Right cardiac atrium (tissue), 5 donors: Measurements from ENCODE around the gene TMEM132D. TPM values are rescaled to one million over a fixed set of nuclear protein-coding genes. Genes with fewer than 3 reads are reported as not detected.

Source experiments
- ATAC-seq, 2 donors: fragments of 200-7000 bp; cut with Tn5 transposase; one replicate each; pipeline versions ENCODE4 v1.8.0 to v1.9.1; 2020; ENCODE audit warnings: moderate library complexity in 2 of 2, mild to moderate bottlenecking in 1 of 2
- DNase-seq, 3 donors: peaks; one replicate each; pipeline ENCODE4 v3.0.0-alpha.2; 2020
- H3K27ac ChIP-seq: one replicate; pipeline ENCODE4 v1.5.1; 2013; ENCODE audit warnings: mild to moderate bottlenecking, low read length, control low read depth, moderate library complexity
- H3K27me3 ChIP-seq: one replicate; pipeline ENCODE4 v1.6.1; 2013; ENCODE audit not compliant: control insufficient read depth, insufficient read depth
- H3K4me1 ChIP-seq: one replicate; pipeline ENCODE4 v1.6.1; 2013; ENCODE audit warnings: low read length; ENCODE audit not compliant: control insufficient read depth, insufficient read depth
- H3K4me3 ChIP-seq: one replicate; pipeline ENCODE4 v1.5.1; 2013; ENCODE audit warnings: low read length, control low read depth
- H3K9me3 ChIP-seq: one replicate; pipeline ENCODE4 v1.6.1; 2013; ENCODE audit warnings: low read length; ENCODE audit not compliant: control insufficient read depth
- WGBS: extraction: QIAGEN DNeasy Blood & Tissue Kit; methylation state at CpG from one replicate; pipeline ENCODE4 v1.1.7; 2013; 5-methylcytosine and 5-hydroxymethylcytosine counted together
- intact Hi-C, 4 donors: fragments of 100-400 bp; cut with DNase I; formaldehyde crosslinking; loops; one replicate each; pipeline versions ENCODE4 v1.11.0 to v1.14.0; 2022 to 2023
- polyA plus RNA-seq: library from polyadenylated mRNA; stranded (reverse); fragments of 200-250 nt; gene quantifications from one replicate; pipeline ENCODE4 v1.2.3, GENCODE V29; 2013
- total RNA-seq, 4 donors: library from RNA; stranded (reverse); fragmentation: NEBNext Ultra II Directional; extraction: Animal tissue kit (Norgen Biotek cat#: 25700); gene quantifications; one replicate each; pipeline ENCODE4 v1.2.1, GENCODE V29; 2021
- donor health status: healthy with polysubstance abuse.
- donor health status: DM: no; HTN: yes; CAD: no.
- donor health status: DM: no; HTN: no; CAD: no.
- donor health status: DM: no; HTN: yes; CAD: no; lungs with severe emphysema.
- donor health status: DM: yes; HTN: yes; CAD: no.

TMEM132D gene
- total and polyA plus RNA-seq, 5 donors = not detected

GRCh38 chr12:129659961-129660622, 243.7 kb downstream of the TMEM132D start:
- no peaks in the 10 kb centered on the region for H3K4me1 ChIP-seq
- no peak for ATAC-seq
- intact Hi-C loops = no loop called here
- no peak for DNase-seq
- no peak overlapping the region for H3K27ac ChIP-seq
- no peak overlapping the region for H3K4me3 ChIP-seq
- no peaks in the 10 kb centered on the region for H3K27me3 ChIP-seq
- H3K9me3 ChIP-seq = no peaks in the 10 kb centered on the region
- WGBS = 83% methylated on average over 9 of the region's 9 CpGs

GRCh38 chr12:129657179-129657578, 246.6 kb downstream of the TMEM132D start:
- 47% methylated on average over 4 of the region's 4 CpGs for WGBS
- ATAC-seq = no peak
- intact Hi-C loops = no loop called here

GRCh38 chr12:129651951-129652350, 251.9 kb downstream of the TMEM132D start:
- no peak for ATAC-seq

More at GRCh38 chr12:129657179-129657578, 246.6 kb downstream of the TMEM132D start:
- no peaks in the 10 kb centered on the region for H3K9me3 ChIP-seq
- DNase-seq = no peak
- H3K27me3 ChIP-seq = no peaks in the 10 kb centered on the region
- H3K27ac ChIP-seq = no peak overlapping the region
- no peak overlapping the region for H3K4me3 ChIP-seq
- no peaks in the 10 kb centered on the region for H3K4me1 ChIP-seq

GRCh38 chr12:129641926-129642325, 261.9 kb downstream of the TMEM132D start:
- Histone ChIP-seq H3K27ac (no peak overlapping the region), H3K27me3 (no peaks in the 10 kb centered on the region), H3K9me3 (no peaks in the 10 kb centered on the region), H3K4me1 (no peaks in the 10 kb centered on the region), H3K4me3 (no peak overlapping the region)
- ATAC-seq = no peak
- intact Hi-C loops = no loop called here
- 14% methylated on average over 6 of the region's 6 CpGs for WGBS
- DNase-seq = no peak

More at GRCh38 chr12:129651951-129652350, 251.9 kb downstream of the TMEM132D start:
- Histone ChIP-seq H3K4me1 (no peaks in the 10 kb centered on the region), H3K27me3 (no peaks in the 10 kb centered on the region), H3K27ac (no peak overlapping the region), H3K9me3 (no peaks in the 10 kb centered on the region), H3K4me3 (no peak overlapping the region)
- intact Hi-C loops = no loop called here
- no peak for DNase-seq
- WGBS = 75% methylated on average over 6 of the region's 6 CpGs

- 25% methylated on average over 6 of the region's 6 CpGs for WGBS
- Histone ChIP-seq H3K4me3 (no peak overlapping the region), H3K9me3 (no peaks in the 10 kb centered on the region), H3K27ac (no peak overlapping the region), H3K27me3 (no peaks in the 10 kb centered on the region), H3K4me1 (no peaks in the 10 kb centered on the region)
- ATAC-seq (no peak), DNase-seq (no peak)
- intact Hi-C loops = no loop called here
These were observed 268.7 kb downstream of the TMEM132D start for GRCh38 chr12:129635021-129635685.

GRCh38 chr12:129631316-129631715, 272.5 kb downstream of the TMEM132D start:
- H3K27me3 ChIP-seq = no peaks in the 10 kb centered on the region
- no peak for ATAC-seq

GRCh38 chr12:129629901-129630300, 273.9 kb downstream of the TMEM132D start:
- H3K4me1 ChIP-seq = no peaks in the 10 kb centered on the region
- intact Hi-C loops = no loop called here

More at GRCh38 chr12:129631316-129631715, 272.5 kb downstream of the TMEM132D start:
- WGBS = 52% methylated on average over 6 of the region's 6 CpGs
- H3K9me3 ChIP-seq = no peaks in the 10 kb centered on the region
- no peak overlapping the region for H3K4me3 ChIP-seq
- intact Hi-C loops = no loop called here
- H3K27ac ChIP-seq = no peak overlapping the region
- no peak for DNase-seq
- no peaks in the 10 kb centered on the region for H3K4me1 ChIP-seq

GRCh38 chr12:129622566-129622965, 281.3 kb downstream of the TMEM132D start:
- Histone ChIP-seq H3K27me3 (no peaks in the 10 kb centered on the region), H3K4me3 (no peak overlapping the region), H3K4me1 (no peaks in the 10 kb centered on the region), H3K27ac (no peak overlapping the region), H3K9me3 (peaks cover 2% of the 10 kb centered on the region)
- DNase-seq = no peak
- intact Hi-C loops = no loop called here
- 85% methylated on average over 4 of the region's 4 CpGs for WGBS
- ATAC-seq = no peak

More at GRCh38 chr12:129629901-129630300, 273.9 kb downstream of the TMEM132D start:
- DNase-seq = no peak
- Histone ChIP-seq H3K4me3 (no peak overlapping the region), H3K27ac (no peak overlapping the region), H3K9me3 (no peaks in the 10 kb centered on the region), H3K27me3 (no peaks in the 10 kb centered on the region)
- 82% methylated on average over 1 of the region's 1 CpG for WGBS
- no peak for ATAC-seq

GRCh38 chr12:129619271-129619670, 284.6 kb downstream of the TMEM132D start:
- Histone ChIP-seq H3K9me3 (peaks cover 2% of the 10 kb centered on the region), H3K27ac (no peak overlapping the region), H3K27me3 (no peaks in the 10 kb centered on the region), H3K4me3 (no peak overlapping the region), H3K4me1 (no peaks in the 10 kb centered on the region)
- ATAC-seq = no peak
- intact Hi-C loops = no loop called here
- DNase-seq = no peak
- WGBS = 69% methylated on average over 5 of the region's 5 CpGs

- Histone ChIP-seq H3K4me3 (no peak overlapping the region), H3K27me3 (no peaks in the 10 kb centered on the region), H3K4me1 (no peaks in the 10 kb centered on the region), H3K27ac (no peak overlapping the region), H3K9me3 (peaks cover 2% of the 10 kb centered on the region)
- no peak for DNase-seq
- 77% methylated on average over 7 of the region's 7 CpGs for WGBS
- intact Hi-C loops = no loop called here
- no peak for ATAC-seq
These were observed 286.0 kb downstream of the TMEM132D start for GRCh38 chr12:129617849-129618248.

- WGBS = 77% methylated on average over 5 of the region's 5 CpGs
These were observed 288.8 kb downstream of the TMEM132D start for GRCh38 chr12:129615001-129615400.

More at GRCh38 chr12:129615001-129615400, 288.8 kb downstream of the TMEM132D start:
- no peaks in the 10 kb centered on the region for H3K9me3 ChIP-seq
- DNase-seq (no peak), ATAC-seq (no peak)
- H3K27me3 ChIP-seq = no peaks in the 10 kb centered on the region
- no peak overlapping the region for H3K27ac ChIP-seq
- intact Hi-C loops = no loop called here
- no peak overlapping the region for H3K4me3 ChIP-seq
- no peaks in the 10 kb centered on the region for H3K4me1 ChIP-seq
